Keratinocyte (primary cell): ENCODE results near the gene DLG1. TPM values are rescaled to one million over a fixed set of nuclear protein-coding genes. Genes with fewer than 3 reads are reported as not detected.
A peak's percentile ranks its signal among the peaks of the same experiment; 100 is the strongest.

Experiments used
- DNase-seq: peaks from one replicate; pipeline ENCODE4 v3.0.0-alpha.2; 2011; ENCODE audit warnings: low read depth, missing footprints, low spot score
- FAIRE-seq: peaks from 2 replicates; lab custom pipeline; 2011; peaks lifted over from hg19 to GRCh38; lab: Jason Lieb, UNC
- H2AFZ ChIP-seq: 2 replicates; pipeline ENCODE4 v1.6.0; 2012; ENCODE audit warnings: low read length, control low read depth, inconsistent platforms; ENCODE audit not compliant: control insufficient read depth
- H3K27ac ChIP-seq: 2 replicates; pipeline ENCODE4 v1.5.1; 2011; ENCODE audit warnings: low read length; ENCODE audit not compliant: control insufficient read depth, insufficient read depth
- H3K27me3 ChIP-seq: 3 replicates; pipeline ENCODE4 v1.6.0; 2011; ENCODE audit warnings: low read length; ENCODE audit not compliant: control insufficient read depth, insufficient read depth; ENCODE audit errors: extremely low read depth
- H3K36me3 ChIP-seq, 2 experiments: 2 replicates in 1 of 2; 3 replicates in 1 of 2; pipeline ENCODE4 v1.5.1; 2011; ENCODE audit warnings: low read length in 2 of 2, mild to moderate bottlenecking in 1 of 2; ENCODE audit not compliant: control insufficient read depth in 2 of 2, insufficient read depth in 2 of 2; ENCODE audit errors: extremely low read depth in 1 of 2
- H3K4me1 ChIP-seq: 3 replicates; pipeline ENCODE4 v1.5.1; 2011; ENCODE audit warnings: low read length; ENCODE audit not compliant: control insufficient read depth, insufficient read depth; ENCODE audit errors: extremely low read depth
- H3K4me2 ChIP-seq: 3 replicates; pipeline ENCODE4 v1.6.0; 2011; ENCODE audit warnings: low read depth, low read length; ENCODE audit not compliant: control insufficient read depth, insufficient read depth; ENCODE audit errors: extremely low read depth
- H3K4me3 ChIP-seq, 3 experiments: fragments of 200-600 bp in 1 of 3; sonication (generic) in 1 of 3; 2 replicates in 2 of 3; 3 replicates in 1 of 3; pipeline ENCODE4 v1.5.1; 2011 to 2016; ENCODE audit warnings: low read length in 3 of 3, mild to moderate bottlenecking in 3 of 3, control low read depth in 2 of 3, inconsistent platforms in 1 of 3, low read depth in 1 of 3, mixed read lengths in 1 of 3, mixed run types in 1 of 3, moderate library complexity in 1 of 3; ENCODE audit not compliant: control insufficient read depth in 2 of 3, insufficient read depth in 2 of 3; ENCODE audit errors: extremely low read depth in 1 of 3
- H3K79me2 ChIP-seq: 2 replicates; pipeline ENCODE4 v1.6.0; 2012; ENCODE audit warnings: low read length; ENCODE audit not compliant: control insufficient read depth, insufficient read depth
- H3K9ac ChIP-seq: 3 replicates; pipeline ENCODE4 v1.6.0; 2011; ENCODE audit warnings: low read length; ENCODE audit not compliant: control insufficient read depth, insufficient read depth; ENCODE audit errors: extremely low read depth
- H3K9me1 ChIP-seq: 3 replicates; pipeline ENCODE4 v1.6.0; 2011; ENCODE audit warnings: low read length; ENCODE audit not compliant: control insufficient read depth, insufficient read depth; ENCODE audit errors: extremely low read depth
- H3K9me3 ChIP-seq: 2 replicates; pipeline ENCODE4 v1.5.1; 2012; ENCODE audit warnings: low read depth, low read length; ENCODE audit not compliant: control insufficient read depth
- H4K20me1 ChIP-seq: 3 replicates; pipeline ENCODE4 v1.6.0; 2011; ENCODE audit warnings: low read length; ENCODE audit not compliant: control insufficient read depth, insufficient read depth; ENCODE audit errors: extremely low read depth
- EZH2 ChIP-seq: IDR thresholded peaks from one replicate; pipeline ENCODE4 v1.6.1; 2012; ENCODE audit warnings: inconsistent platforms, mild to moderate bottlenecking, low read length, moderate library complexity
- dilution Hi-C: fragments of 300-500 bp; cut with MboI; formaldehyde crosslinking; loops from one replicate; pipeline ENCODE4 v1.7.0; 2020; ENCODE audit warnings: low sequenced_read_pairs; ENCODE audit not compliant: extremely low pct_ligation_motif_present
- polyA plus RNA-seq, 5 experiments: library from polyadenylated mRNA; depleted of rRNA in 3 of 5; stranded (reverse) in 3 of 5; stranded (forward) in 1 of 5; unstranded in 1 of 5; fragments of >200 nt; gene quantifications; 1 replicate in 1 of 5; 2 replicates in 3 of 5; 3 replicates in 1 of 5; pipeline versions ENCODE4 v1.2.1 to v1.2.3, GENCODE V29; 2011 to 2012; ENCODE audit warnings: missing spikeins in 2 of 5, low read depth in 1 of 5, low replicate concordance in 1 of 5
- TF ChIP-seq, protein P1 (sequence below), 3 experiments: IDR thresholded peaks in 1 of 3; conservative IDR thresholded peaks in 1 of 3; optimal IDR thresholded peaks in 1 of 3; 2 replicates in 2 of 3; 3 replicates in 1 of 3; pipeline versions ENCODE3 to v1.5.1; 2011; ENCODE audit warnings: low read length in 3 of 3, mild to moderate bottlenecking in 3 of 3, moderate library complexity in 2 of 3, control low read depth in 1 of 3, inconsistent platforms in 1 of 3; ENCODE audit not compliant: insufficient read depth in 2 of 3; ENCODE audit errors: extremely low read depth in 1 of 3

Gene DLG1
- polyA plus RNA-seq, 1 donor (not counting 4 experiments of a cell fraction or from before 2014, with no cell fraction given): 139 TPM

DNA sequence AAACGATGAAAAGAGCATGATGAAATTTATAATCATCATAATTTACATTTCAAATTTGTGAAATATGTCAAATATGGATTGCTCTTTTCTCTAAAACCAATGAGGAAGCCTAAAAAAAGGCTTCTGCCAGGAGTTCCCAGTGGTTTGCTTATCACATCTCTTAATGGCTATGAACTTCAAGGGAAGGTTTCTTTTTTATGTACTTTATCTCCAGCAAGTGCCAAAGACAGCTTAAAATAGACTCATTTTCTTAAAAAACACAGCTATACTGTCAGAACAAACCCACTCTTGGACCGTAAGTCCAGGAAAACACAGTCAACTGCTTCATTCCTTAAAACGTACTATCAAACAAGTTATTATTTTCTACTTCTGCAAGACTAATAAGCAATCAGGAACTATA is 80.2 kb downstream of the DLG1 start:
- no peak overlapping the region for H3K9ac ChIP-seq
- H4K20me1 ChIP-seq: peaks cover 15% of the 10 kb centered on the region
- H3K4me3 ChIP-seq: no peak overlapping the region
- dilution Hi-C loops: no loop called here
- DNase-seq (no peak), FAIRE-seq (no peak)
- H3K9me3 ChIP-seq: no peaks in the 10 kb centered on the region
- H3K27ac ChIP-seq: no peak overlapping the region
- peaks cover 17% of the 10 kb centered on the region for H3K4me1 ChIP-seq
- H3K79me2 ChIP-seq: peaks cover 99% of the 10 kb centered on the region
- no peak for TF ChIP-seq EZH2
- TF ChIP-seq, protein P1, sequence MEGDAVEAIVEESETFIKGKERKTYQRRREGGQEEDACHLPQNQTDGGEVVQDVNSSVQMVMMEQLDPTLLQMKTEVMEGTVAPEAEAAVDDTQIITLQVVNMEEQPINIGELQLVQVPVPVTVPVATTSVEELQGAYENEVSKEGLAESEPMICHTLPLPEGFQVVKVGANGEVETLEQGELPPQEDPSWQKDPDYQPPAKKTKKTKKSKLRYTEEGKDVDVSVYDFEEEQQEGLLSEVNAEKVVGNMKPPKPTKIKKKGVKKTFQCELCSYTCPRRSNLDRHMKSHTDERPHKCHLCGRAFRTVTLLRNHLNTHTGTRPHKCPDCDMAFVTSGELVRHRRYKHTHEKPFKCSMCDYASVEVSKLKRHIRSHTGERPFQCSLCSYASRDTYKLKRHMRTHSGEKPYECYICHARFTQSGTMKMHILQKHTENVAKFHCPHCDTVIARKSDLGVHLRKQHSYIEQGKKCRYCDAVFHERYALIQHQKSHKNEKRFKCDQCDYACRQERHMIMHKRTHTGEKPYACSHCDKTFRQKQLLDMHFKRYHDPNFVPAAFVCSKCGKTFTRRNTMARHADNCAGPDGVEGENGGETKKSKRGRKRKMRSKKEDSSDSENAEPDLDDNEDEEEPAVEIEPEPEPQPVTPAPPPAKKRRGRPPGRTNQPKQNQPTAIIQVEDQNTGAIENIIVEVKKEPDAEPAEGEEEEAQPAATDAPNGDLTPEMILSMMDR (optimal IDR thresholded peaks at IDR 0.05 in 1 of 3, IDR thresholded peaks at IDR 0.05 in 1 of 3, conservative IDR thresholded peaks at IDR 0.05 in 1 of 3; ENCODE audit: extremely low read depth in 1 of 3, insufficient read depth in 2 of 3, low read length in 3 of 3): no peak
- no peak overlapping the region for H3K4me2 ChIP-seq
- no peaks in the 10 kb centered on the region for H3K9me1 ChIP-seq
- H3K27me3 ChIP-seq: no peaks in the 10 kb centered on the region
- H2AFZ ChIP-seq: no peak overlapping the region
- peaks cover 0 to 11% of the 10 kb centered on the region in 2 experiments for H3K36me3 ChIP-seq

DNA sequence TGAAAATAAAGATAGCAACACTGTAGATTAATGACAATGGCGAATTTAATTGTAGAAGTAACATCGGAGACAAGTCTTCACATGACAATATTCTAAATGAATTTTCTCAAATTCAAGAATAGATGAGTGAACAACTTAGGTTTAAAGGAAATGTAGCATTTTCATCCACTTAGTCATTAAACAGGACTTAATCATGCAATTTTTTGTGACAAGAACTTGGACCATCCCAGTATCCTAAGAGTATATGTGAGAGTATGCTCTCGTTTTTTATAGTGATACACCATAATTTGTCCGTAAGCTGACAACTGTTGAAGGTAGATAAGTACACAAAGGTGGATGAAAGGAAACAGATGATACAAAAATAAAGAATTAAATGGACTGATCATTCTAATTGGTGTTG is 81.5 kb downstream of the DLG1 start:
- peak; percentile 64 for FAIRE-seq
- no peak for DNase-seq
- H3K9me3 ChIP-seq: no peaks in the 10 kb centered on the region
- peak overlapping the region in 2 of 3 experiments; percentile 11 to 15 for H3K4me3 ChIP-seq
- peak overlapping the region; percentile 76 for H3K4me2 ChIP-seq
- peaks cover 17% of the 10 kb centered on the region for H3K4me1 ChIP-seq
- H3K27ac ChIP-seq: peak overlapping the region; percentile 65
- dilution Hi-C loops: no loop called here
- TF ChIP-seq, protein P1 (optimal IDR thresholded peaks at IDR 0.05 in 1 of 3, IDR thresholded peaks at IDR 0.05 in 1 of 3, conservative IDR thresholded peaks at IDR 0.05 in 1 of 3; ENCODE audit: extremely low read depth in 1 of 3, insufficient read depth in 2 of 3, low read length in 3 of 3): no peak
- no peak for TF ChIP-seq EZH2
- no peak overlapping the region for H2AFZ ChIP-seq
- peaks cover 12% of the 10 kb centered on the region for H4K20me1 ChIP-seq
- no peaks in the 10 kb centered on the region for H3K9me1 ChIP-seq
- H3K79me2 ChIP-seq: peaks cover 99% of the 10 kb centered on the region
- H3K27me3 ChIP-seq: no peaks in the 10 kb centered on the region
- H3K9ac ChIP-seq: no peak overlapping the region
- H3K36me3 ChIP-seq: peaks cover 0 to 11% of the 10 kb centered on the region in 2 experiments
